ENCODE data around the gene FAM234A.

Gene FAM234A

GRCh38 chr16:269061-269796 is 34.6 kb downstream of the FAM234A start:
- no peak for DNase-seq (ENCODE audit: low read depth)
- no peak overlapping the region for H3K4me3 ChIP-seq (replicated peaks; ENCODE audit: low read depth, low read length)
- TF ChIP-seq CTCF (IDR thresholded peaks at IDR 0.05; ENCODE audit: low read length, missing control alignments) = no peak

GRCh38 chr16:270381-271255 is 36.0 kb downstream of the FAM234A start:
- no peak for TF ChIP-seq CTCF (IDR thresholded peaks at IDR 0.05; ENCODE audit: low read length, missing control alignments)
- DNase-seq (ENCODE audit: low read depth) = no peak
- H3K4me3 ChIP-seq (replicated peaks; ENCODE audit: low read depth, low read length) = no peak overlapping the region

- TF ChIP-seq CTCF (IDR thresholded peaks at IDR 0.05; ENCODE audit: low read length, missing control alignments) = no peak
- no peak for DNase-seq (ENCODE audit: low read depth)
- H3K4me3 ChIP-seq (replicated peaks; ENCODE audit: low read depth, low read length) = no peak overlapping the region
Observed at GRCh38 chr16:272633-273546, 38.3 kb downstream of the FAM234A start.

GRCh38 chr16:273547-274421 is 39.2 kb downstream of the FAM234A start:
- DNase-seq (ENCODE audit: low read depth) = no peak
- no peak overlapping the region for H3K4me3 ChIP-seq (replicated peaks; ENCODE audit: low read depth, low read length)
- no peak for TF ChIP-seq CTCF (IDR thresholded peaks at IDR 0.05; ENCODE audit: low read length, missing control alignments)

GRCh38 chr16:275041-275641 is 40.5 kb downstream of the FAM234A start:
- no peak for DNase-seq (ENCODE audit: low read depth)
- no peak for TF ChIP-seq CTCF (IDR thresholded peaks at IDR 0.05; ENCODE audit: low read length, missing control alignments)
- peak overlapping the region; percentile 28 for H3K4me3 ChIP-seq (replicated peaks; ENCODE audit: low read depth, low read length)

Measured in fibroblast of pulmonary artery (primary cell).